ENCODE data around the gene IMMP1L.
"Not testable (repeated sequence)": the region's sequence is repeated elsewhere in the genome, so short reads cannot be mapped to it uniquely, and the experiment has no call there.

IMMP1L gene

DNA sequence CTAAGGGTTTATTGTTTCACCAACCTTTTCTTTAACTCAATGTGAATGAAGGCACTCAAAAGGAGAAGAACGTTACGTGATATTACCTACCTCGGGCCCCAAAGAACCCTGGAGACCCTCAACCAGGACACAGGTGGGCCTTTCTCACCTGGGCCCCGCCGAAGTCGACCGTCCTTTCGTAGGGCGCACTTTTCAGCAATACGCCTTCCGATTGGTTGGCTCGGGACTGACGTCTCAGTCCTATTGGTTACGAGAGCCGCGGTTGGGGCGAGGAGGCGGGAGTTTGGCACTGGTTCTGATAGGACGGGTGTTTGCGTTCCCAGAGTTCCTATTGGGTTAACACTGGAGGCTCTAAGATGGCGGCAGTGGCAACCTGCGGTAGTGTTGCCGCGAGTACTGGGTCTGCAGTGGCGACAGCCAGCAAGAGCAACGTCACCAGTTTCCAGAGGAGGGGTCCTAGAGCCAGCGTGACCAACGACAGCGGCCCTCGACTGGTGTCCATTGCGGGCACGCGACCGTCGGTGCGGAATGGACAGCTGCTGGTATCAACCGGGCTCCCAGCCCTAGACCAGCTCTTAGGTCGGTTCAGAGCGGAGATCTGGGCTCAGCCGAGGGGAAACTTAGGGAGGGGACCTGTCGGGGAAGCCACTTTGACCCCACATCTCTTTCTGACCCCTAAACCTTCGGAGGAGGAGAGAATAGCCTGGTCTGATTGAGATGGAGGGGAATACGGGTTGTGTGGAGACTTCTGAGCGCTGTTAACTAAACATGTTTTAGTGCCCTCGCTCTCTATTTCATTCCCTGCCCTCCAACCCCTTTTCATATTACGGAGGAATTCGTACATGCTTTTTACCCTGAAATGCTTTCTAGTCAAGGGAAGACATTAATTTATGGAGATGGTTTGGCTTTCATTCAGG lies at the start of gene IMMP1L, which contains the start of gene ELP4:
Gene IMMP1L (minus strand): TSS at position 194 of the 917 bp plus-strand sequence. CDS start 46,346 bp downstream, outside the sequence.
Gene ELP4 (plus strand): TSS at position 339 of the 917 bp plus-strand sequence. CDS start 18 bp downstream, at position 357.
- FAIRE-seq (peak; percentile 93), DNase-seq (ENCODE audit: extremely low spot score, insufficient read length, low read depth) (peak; percentile 94)

DNA sequence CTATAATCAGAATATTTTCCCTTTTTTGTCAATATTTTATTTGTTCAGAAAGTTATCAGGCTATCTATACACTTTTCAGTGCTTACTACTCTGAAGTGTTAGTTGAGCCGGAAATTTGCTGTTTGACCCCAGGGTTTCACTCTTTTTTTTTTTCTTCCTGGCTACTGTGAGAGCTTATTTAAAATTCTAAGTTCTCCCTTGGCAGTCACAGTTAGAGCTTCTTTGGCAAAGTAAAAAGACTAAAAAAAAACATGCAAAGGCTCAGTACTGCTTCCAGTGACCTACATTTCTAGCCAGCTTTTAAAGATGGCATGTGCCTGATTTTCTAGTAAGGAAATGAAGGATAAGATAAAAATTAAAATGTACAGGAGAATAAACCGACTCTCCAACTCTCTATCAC lies 48.6 kb upstream of the IMMP1L start:
- FAIRE-seq (no peak), DNase-seq (ENCODE audit: extremely low spot score, insufficient read length, low read depth) (no peak)

GRCh38 chr11:31555938-31556337 lies 46.5 kb upstream of the IMMP1L start:
- DNase-seq (ENCODE audit: extremely low spot score, insufficient read length, low read depth) (no peak), FAIRE-seq (no peak)

DNA sequence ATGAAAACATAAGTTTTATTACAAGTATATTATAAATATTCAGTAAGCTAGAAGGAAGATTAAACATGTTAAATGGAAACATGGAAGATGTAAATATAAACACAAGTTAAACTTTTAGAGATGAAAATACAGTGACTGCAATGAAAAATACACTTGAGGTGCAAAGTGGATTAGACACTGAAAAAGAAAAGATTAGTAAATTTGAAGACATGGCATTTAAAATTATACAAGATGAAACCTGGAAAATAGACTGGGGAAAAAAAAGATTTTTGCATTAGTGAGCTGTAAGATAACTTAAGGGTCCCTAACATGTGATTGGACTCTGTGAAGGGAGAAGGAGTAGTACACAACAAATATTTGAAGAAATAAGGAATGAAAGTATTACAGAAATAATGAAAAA lies 33.4 kb upstream of the IMMP1L start:
- FAIRE-seq (no peak), DNase-seq (ENCODE audit: extremely low spot score, insufficient read length, low read depth) (no peak)

DNA sequence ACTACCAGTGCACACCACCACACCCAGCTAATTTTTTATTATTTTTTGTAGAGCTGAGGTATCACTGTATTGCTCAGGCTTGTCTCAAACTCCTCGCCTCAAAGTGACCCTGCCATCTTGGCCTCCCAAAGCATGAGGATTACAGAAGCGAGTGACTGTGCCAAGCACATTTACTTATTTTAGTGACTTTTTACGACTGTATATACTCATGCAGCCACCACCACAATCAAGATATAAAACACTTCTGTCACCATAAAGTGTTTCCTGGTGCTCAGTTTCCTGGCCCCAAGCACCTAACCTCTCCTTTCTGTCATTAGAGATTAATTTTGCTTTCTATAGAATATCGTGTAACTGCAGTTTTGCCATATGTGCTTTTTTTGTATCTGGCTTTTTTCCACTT lies 26.1 kb upstream of the IMMP1L start:
- FAIRE-seq = no peak
- no peak for DNase-seq (ENCODE audit: extremely low spot score, insufficient read length, low read depth)

GRCh38 chr11:31531293-31531692 lies 21.9 kb upstream of the IMMP1L start:
- DNase-seq (ENCODE audit: extremely low spot score, insufficient read length, low read depth) (no peak), FAIRE-seq (no peak)

- DNase-seq (ENCODE audit: extremely low spot score, insufficient read length, low read depth) = no peak
- FAIRE-seq = no peak
Measured at GRCh38 chr11:31529701-31530100, 20.3 kb upstream of the IMMP1L start.

DNA sequence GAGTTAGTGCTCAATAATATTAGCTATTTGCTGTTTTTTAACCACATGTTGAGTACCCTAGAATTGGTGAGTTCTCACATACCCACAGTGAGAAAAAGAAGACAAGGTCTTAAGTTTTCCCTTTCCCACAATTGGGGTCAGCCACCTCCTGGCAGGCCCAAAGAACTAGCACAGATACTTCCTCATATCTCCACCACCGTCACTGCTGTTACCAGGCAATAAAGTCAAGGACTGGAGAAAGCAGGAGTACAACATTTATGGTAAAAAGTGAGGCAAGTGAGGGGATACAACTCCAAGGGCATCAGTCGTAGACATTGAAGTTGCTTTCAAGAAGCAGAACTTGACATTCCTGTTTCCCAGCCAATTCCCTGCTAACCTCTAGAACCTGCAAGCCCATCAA lies 19.8 kb upstream of the IMMP1L start:
- FAIRE-seq = no peak
- no peak for DNase-seq (ENCODE audit: extremely low spot score, insufficient read length, low read depth)

GRCh38 chr11:31521497-31522150 lies 12.2 kb upstream of the IMMP1L start:
- no peak for DNase-seq (ENCODE audit: extremely low spot score, insufficient read length, low read depth)
- no peak for FAIRE-seq

DNA sequence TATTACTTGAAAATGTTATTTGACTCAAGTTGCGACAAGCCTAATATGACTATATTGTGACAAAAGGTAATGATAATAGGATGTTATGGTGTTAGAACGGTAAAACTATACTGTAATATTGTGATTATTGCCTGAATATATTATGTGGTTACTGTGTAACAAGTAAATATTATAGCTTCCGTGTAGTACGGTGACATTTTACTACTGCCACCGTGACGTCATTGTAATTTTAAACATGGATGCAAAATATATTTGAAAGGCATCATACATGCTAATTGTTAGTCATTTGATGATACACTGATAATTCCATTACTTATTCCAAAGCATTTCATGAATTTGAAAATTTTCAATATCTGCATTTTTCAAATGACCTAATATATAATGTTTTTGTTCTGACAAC lies 2.7 kb upstream of the IMMP1L start:
- FAIRE-seq = no peak
- DNase-seq (ENCODE audit: extremely low spot score, insufficient read length, low read depth) = no peak

DNA sequence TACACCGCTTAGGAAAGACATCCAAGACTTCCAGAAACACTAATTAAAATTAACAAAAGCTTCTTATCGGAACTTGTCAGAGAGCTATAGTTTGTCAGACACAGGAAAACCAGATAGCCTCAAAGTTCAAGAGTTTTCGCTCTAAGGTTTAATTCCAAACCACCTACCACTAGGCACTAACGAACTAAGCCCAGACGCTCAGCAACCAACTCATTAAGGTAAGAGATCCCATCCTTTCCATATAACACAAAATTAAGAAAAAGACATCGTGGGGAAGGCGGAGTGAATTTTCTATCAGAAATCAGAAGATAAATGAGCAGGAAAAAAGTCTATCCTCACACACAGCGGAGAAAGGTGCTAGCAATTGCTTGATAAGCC lies 382 bp downstream of the IMMP1L start:
- FAIRE-seq = no peak
- DNase-seq (ENCODE audit: extremely low spot score, insufficient read length, low read depth) = no peak

- DNase-seq (ENCODE audit: extremely low spot score, insufficient read length, low read depth) (no peak), FAIRE-seq (no peak)
Measured at GRCh38 chr11:31500560-31500959, 8.9 kb downstream of the IMMP1L start.

DNA sequence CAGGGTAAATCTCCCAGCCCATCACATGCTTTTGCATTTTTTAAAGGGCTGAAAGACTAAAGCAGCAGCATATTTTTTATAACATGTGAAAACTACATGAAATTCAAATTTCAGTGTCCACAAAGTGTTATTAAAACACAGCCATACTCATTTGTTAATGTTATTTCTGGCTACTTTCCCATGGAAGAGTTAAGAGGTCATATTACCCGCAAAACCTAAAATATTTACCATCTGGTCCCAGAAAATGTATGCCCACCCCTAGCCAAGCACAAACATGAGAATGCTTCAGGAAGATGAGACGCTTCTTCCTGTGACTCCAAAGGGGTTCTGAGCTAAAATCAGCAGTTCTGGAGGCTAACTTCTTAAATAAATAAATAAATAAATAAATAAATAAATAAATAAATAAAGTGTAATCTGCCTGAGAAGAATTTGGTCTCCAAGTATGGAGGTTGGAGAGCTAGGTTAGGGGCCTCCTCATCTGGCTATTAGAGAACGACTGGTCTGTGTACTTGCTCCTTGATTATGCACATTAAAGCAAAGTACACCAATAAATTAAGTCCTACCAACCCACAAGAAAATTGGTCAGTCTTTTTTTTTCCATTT lies 9.7 kb downstream of the IMMP1L start:
- FAIRE-seq (no peak), DNase-seq (ENCODE audit: extremely low spot score, insufficient read length, low read depth) (no peak)

GRCh38 chr11:31493762-31494161 lies 15.7 kb downstream of the IMMP1L start:
- not testable (repeated sequence) for DNase-seq (ENCODE audit: extremely low spot score, insufficient read length, low read depth); FAIRE-seq

DNA sequence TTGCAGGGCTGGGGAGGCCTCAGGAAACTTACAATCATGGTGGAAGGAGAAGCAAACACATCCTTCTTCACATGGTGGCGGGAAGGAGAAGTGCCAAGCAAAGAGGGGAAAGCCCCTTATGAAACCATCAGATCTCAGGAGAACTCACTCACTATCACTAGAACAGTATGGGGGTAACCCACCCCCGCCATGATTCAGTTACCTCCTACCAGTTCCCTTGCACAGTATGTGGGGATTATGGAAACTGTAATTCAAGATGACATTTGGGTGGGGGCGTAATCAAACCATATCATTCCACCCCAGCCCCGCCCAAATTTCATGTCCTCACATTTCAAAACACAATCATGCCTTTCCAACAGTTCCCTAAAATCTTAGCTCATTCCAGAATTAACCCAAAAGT lies 16.2 kb downstream of the IMMP1L start:
- no peak for FAIRE-seq

GRCh38 chr11:31492320-31492913 lies 17.0 kb downstream of the IMMP1L start:
- no peak for FAIRE-seq
- DNase-seq (ENCODE audit: extremely low spot score, insufficient read length, low read depth) = no peak

More for the DNA sequence above, 16.2 kb downstream of the IMMP1L start:
- no peak for DNase-seq (ENCODE audit: extremely low spot score, insufficient read length, low read depth)

GRCh38 chr11:31487848-31488247 lies 21.6 kb downstream of the IMMP1L start:
- FAIRE-seq = peak; percentile 71
- no peak for DNase-seq (ENCODE audit: extremely low spot score, insufficient read length, low read depth)

DNA sequence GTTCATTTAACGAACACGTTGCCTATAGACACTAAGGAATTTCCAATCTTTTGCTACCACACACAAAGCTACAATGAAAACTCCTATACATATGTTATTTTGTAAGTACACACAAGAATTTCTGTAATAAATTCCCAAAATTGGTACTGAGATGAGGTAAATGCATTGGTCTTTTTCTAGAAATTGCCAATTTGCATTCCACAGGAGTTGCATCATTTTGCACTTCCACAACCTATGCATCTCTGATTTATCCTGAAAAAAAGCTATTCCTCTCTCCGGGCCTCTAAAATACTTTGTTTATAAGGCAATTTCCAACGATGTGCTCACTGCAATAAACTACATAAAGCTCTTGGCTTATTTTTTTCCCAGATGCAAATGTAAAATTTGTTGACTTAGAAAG lies 24.9 kb downstream of the IMMP1L start:
- DNase-seq (ENCODE audit: extremely low spot score, insufficient read length, low read depth) = no peak
- no peak for FAIRE-seq

GRCh38 chr11:31480930-31481329 lies 28.5 kb downstream of the IMMP1L start:
- FAIRE-seq (no peak), DNase-seq (ENCODE audit: extremely low spot score, insufficient read length, low read depth) (no peak)

GRCh38 chr11:31479066-31479465 lies 30.4 kb downstream of the IMMP1L start:
- no peak for DNase-seq (ENCODE audit: extremely low spot score, insufficient read length, low read depth)
- FAIRE-seq = no peak
